GM18505 (cell line): ENCODE measurements around the gene B4GALNT1.
A peak's percentile ranks its signal among the peaks of the same experiment; 100 is the strongest.
"Not testable (repeated sequence)": the region's sequence is repeated elsewhere in the genome, so short reads cannot be mapped to it uniquely, and the experiment has no call there.

Source experiments
- ATAC-seq: cut with Tn5 transposase; IDR thresholded peaks from one replicate; pipeline ENCODE4 v1.9.1; 2021; ENCODE audit not compliant: unreplicated experiment
- POLR2A ChIP-seq: IDR thresholded peaks from 4 replicates; pipeline ENCODE4 v1.6.1; 2011; ENCODE audit warnings: borderline replicate concordance; ENCODE audit not compliant: insufficient read depth, insufficient read length; ENCODE audit errors: extremely low read depth

Gene B4GALNT1

GRCh38 chr12:57621497-57622292, 11.3 kb downstream of the B4GALNT1 start:
- ATAC-seq = no peak
- TF ChIP-seq POLR2A = no peak

- no peak for ATAC-seq
- TF ChIP-seq POLR2A = no peak
Observed at GRCh38 chr12:57620936-57621496, 12.0 kb downstream of the B4GALNT1 start.

- TF ChIP-seq POLR2A = no peak
- ATAC-seq = no peak
Observed at GRCh38 chr12:57620245-57620935, 12.6 kb downstream of the B4GALNT1 start.

- no peak for TF ChIP-seq POLR2A
- no peak for ATAC-seq
Observed at GRCh38 chr12:57619434-57620244, 13.4 kb downstream of the B4GALNT1 start.

GRCh38 chr12:57618966-57619433, 14.0 kb downstream of the B4GALNT1 start:
- no peak for ATAC-seq
- TF ChIP-seq POLR2A = no peak

GRCh38 chr12:57618431-57618830, 14.6 kb downstream of the B4GALNT1 start:
- not testable (repeated sequence) for ATAC-seq

GRCh38 chr12:57617942-57618341, 15.1 kb downstream of the B4GALNT1 start:
- TF ChIP-seq POLR2A = no peak
- ATAC-seq = no peak

- TF ChIP-seq POLR2A = no peak
- no peak for ATAC-seq
Observed at GRCh38 chr12:57616383-57617101, 16.5 kb downstream of the B4GALNT1 start.

- no peak for TF ChIP-seq POLR2A
- ATAC-seq = no peak
Observed at GRCh38 chr12:57615637-57616036, 17.4 kb downstream of the B4GALNT1 start.

GRCh38 chr12:57614948-57615500, 18.0 kb downstream of the B4GALNT1 start:
- ATAC-seq = no peak
- TF ChIP-seq POLR2A = no peak

GRCh38 chr12:57614178-57614947, 18.6 kb downstream of the B4GALNT1 start:
- no peak for TF ChIP-seq POLR2A
- ATAC-seq = peak; percentile 42

GRCh38 chr12:57613427-57614109, 19.4 kb downstream of the B4GALNT1 start:
- no peak for ATAC-seq
- no peak for TF ChIP-seq POLR2A
